ENCODE results near the gene ZNF766. TPM values are rescaled to one million over a fixed set of nuclear protein-coding genes. Genes with fewer than 3 reads are reported as not detected.
"Not testable (repeated sequence)": the region's sequence is repeated elsewhere in the genome, so short reads cannot be mapped to it uniquely, and the experiment has no call there.

ZNF766 gene
- total RNA-seq, 1 donor from 2014 or later = 17.5 TPM

DNA sequence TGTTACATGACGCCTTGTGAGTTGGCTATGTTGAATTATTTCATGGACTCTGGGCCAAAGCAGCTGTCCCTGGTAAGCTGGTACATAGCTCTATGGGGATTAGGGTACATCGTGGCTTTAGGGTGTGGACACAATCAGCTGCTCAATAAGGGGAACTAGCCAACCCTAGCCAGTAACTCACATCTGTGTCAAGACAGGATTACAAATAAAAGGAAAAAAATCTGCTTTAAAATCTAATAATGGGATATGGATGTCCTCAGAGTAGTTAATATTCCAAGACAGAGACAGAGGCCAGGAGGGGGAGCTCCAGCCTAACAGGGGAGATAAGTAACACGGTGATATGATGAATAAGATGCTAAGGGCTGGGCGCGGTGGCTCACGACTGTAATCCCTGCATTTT, 21.1 kb upstream of the ZNF766 start:
- ATAC-seq (peak; percentile 86), DNase-seq (no peak)
- Histone ChIP-seq H3K27me3 (no peaks in the 10 kb centered on the region), H3K4me3 (no peak overlapping the region), H3K27ac (no peak overlapping the region), H3K9me3 (no peaks in the 10 kb centered on the region), H3K36me3 (no peaks in the 10 kb centered on the region), H3K4me1 (no peaks in the 10 kb centered on the region)
- TF ChIP-seq, protein P1, sequence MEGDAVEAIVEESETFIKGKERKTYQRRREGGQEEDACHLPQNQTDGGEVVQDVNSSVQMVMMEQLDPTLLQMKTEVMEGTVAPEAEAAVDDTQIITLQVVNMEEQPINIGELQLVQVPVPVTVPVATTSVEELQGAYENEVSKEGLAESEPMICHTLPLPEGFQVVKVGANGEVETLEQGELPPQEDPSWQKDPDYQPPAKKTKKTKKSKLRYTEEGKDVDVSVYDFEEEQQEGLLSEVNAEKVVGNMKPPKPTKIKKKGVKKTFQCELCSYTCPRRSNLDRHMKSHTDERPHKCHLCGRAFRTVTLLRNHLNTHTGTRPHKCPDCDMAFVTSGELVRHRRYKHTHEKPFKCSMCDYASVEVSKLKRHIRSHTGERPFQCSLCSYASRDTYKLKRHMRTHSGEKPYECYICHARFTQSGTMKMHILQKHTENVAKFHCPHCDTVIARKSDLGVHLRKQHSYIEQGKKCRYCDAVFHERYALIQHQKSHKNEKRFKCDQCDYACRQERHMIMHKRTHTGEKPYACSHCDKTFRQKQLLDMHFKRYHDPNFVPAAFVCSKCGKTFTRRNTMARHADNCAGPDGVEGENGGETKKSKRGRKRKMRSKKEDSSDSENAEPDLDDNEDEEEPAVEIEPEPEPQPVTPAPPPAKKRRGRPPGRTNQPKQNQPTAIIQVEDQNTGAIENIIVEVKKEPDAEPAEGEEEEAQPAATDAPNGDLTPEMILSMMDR (IDR thresholded peaks at IDR 0.05) = peak; percentile 55
- intact Hi-C loops (cut with DNase I) = no loop called here

DNA sequence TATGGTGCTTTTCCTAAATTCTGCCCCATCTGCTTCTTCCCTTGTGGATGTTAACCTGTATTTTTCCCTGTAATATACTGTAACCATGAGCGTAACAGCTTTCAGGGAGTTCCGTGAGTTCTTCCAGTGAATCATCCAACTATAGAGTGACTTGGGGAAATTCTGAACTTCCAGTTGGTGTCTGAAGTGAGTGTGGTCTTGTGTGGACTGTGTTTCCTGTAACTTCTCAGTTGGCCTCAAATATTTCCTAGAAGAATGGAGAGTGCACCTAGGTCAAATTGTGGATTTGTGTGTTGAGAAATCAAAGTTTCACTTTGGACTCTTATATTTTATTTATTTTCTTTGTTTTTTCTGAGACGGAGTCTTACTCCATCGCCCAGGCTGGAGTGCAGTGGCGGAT, 11.0 kb upstream of the ZNF766 start:
- Histone ChIP-seq H3K27ac (no peak overlapping the region), H3K36me3 (no peaks in the 10 kb centered on the region), H3K4me3 (no peak overlapping the region), H3K9me3 (no peaks in the 10 kb centered on the region), H3K27me3 (no peaks in the 10 kb centered on the region), H3K4me1 (no peaks in the 10 kb centered on the region)
- TF ChIP-seq, protein P1 (IDR thresholded peaks at IDR 0.05) = no peak
- intact Hi-C loops (cut with DNase I) = no loop called here
- no peak for DNase-seq
- ATAC-seq = no peak

DNA sequence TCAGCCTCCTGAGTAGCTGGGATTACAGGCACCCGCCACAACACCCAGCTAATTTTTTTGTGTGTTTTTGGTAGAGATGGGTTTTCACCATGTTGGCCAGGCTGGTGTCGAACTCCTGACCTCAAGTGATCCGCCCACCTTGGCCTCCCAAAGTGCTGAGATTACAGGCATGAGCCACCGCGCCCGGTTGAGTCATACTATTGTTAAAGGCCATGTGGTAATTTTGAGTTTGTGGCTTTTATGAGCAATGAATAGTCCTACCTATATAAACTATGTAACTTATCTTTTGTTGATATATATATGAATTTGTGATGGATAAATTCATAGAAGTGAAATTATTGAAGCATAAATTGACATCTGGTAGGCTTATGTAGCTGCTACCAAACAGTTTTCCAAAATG, 3.8 kb upstream of the ZNF766 start:
- H3K27me3 ChIP-seq; H3K9me3 ChIP-seq; intact Hi-C loops (cut with DNase I): not testable (repeated sequence)

DNA sequence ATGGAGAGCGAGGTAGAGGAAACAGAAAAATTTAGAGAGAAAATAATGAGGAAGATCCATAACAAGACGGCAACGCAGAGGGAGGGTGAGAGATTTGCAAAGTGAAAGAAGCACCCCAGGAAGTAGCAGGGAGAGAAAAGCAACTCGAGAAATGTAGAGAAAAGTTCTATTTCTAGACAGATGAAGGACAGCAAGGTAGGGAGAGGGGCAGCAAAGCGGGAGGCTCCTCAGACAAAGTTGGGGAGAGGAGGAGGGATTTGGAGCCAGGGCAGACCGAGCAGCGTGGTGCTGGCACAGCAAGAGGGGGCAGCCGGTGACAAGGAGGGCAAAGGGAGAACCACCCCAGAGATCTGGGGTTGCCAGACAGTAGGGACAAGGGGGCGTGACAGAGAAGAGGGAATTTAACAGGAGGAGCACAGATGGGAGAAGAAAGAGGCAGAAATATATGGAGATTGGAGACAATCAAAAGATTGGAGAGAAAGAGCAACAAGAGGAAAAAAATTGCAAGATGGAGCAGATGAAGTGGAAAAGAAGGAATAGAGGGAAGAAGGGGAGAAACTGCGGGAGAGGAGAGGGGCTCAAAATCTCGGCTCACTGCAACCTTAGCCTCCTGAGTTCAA, 989 bp downstream of the ZNF766 start:
- Histone ChIP-seq H3K27ac (peak overlapping the region; percentile 99), H3K27me3 (no peaks in the 10 kb centered on the region), H3K4me3 (peak overlapping the region; percentile 100), H3K9me3 (no peaks in the 10 kb centered on the region), H3K36me3 (no peaks in the 10 kb centered on the region), H3K4me1 (peaks cover 23% of the 10 kb centered on the region)
- intact Hi-C loops (cut with DNase I) = no loop called here
- TF ChIP-seq, protein P1 (IDR thresholded peaks at IDR 0.05) = no peak
- peak; percentile 44 for ATAC-seq
- no peak for DNase-seq

More for the DNA sequence above, 3.8 kb upstream of the ZNF766 start:
- not testable (repeated sequence) for ATAC-seq, H3K27ac ChIP-seq, H3K4me3 ChIP-seq, DNase-seq, H3K36me3 ChIP-seq, H3K4me1 ChIP-seq

DNA sequence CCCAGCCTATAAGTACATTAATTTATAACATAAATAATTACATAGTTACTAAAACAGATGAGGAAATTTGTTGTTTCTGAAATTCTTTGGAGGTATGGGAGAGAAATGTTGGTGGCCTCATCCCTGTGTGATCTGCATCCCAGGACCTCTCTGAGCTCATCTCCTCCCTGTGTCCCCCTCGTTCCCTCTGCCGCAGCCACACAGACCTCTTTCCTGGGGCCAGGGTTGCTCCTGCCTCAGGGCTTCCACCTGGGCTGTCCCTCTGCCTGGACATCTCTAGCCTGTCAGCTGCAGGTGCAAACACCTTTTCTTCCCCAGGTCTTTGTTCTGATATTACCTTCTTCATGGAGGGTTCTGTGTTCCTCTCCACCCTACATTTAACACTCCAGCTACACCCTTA, 3.9 kb downstream of the ZNF766 start:
- no peak overlapping the region for H3K4me3 ChIP-seq
- TF ChIP-seq, protein P1 (IDR thresholded peaks at IDR 0.05) = no peak
- no peaks in the 10 kb centered on the region for H3K27me3 ChIP-seq
- no peak for DNase-seq
- peaks cover 23% of the 10 kb centered on the region for H3K4me1 ChIP-seq
- H3K27ac ChIP-seq = no peak overlapping the region
- no peak for ATAC-seq
- H3K36me3 ChIP-seq = no peaks in the 10 kb centered on the region
- intact Hi-C loops (cut with DNase I) = no loop called here
- H3K9me3 ChIP-seq = no peaks in the 10 kb centered on the region

DNA sequence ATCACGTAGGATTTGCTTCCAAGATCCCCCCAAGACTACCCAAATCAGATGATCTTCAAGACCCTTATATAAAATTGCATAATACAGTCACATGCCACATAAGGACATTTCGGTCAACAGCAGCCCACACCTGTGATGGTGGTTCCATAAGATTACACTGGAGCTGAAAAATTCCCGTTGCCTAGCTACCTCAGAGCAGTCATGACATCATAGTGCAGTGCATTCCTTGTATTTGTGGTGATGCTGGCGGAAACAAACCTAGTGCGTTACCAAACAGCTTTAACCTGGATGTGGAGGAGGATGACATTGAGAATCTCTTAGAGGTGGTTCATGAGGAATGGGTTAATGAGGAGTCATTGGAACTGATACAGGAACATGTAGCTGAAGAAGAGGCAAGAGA, 4.8 kb downstream of the ZNF766 start:
- no peaks in the 10 kb centered on the region for H3K36me3 ChIP-seq
- H3K27me3 ChIP-seq = no peaks in the 10 kb centered on the region
- H3K4me3 ChIP-seq = no peak overlapping the region
- DNase-seq (no peak), ATAC-seq (no peak)
- TF ChIP-seq, protein P1 (IDR thresholded peaks at IDR 0.05) = no peak
- H3K9me3 ChIP-seq = no peaks in the 10 kb centered on the region
- H3K4me1 ChIP-seq = peaks cover 19% of the 10 kb centered on the region
- H3K27ac ChIP-seq = no peak overlapping the region
- intact Hi-C loops (cut with DNase I) = no loop called here

Measured in upper lobe of right lung (tissue), 1 donor.